Psoas muscle (tissue), 8 donors: ENCODE measurements around the gene HECA. TPM values are rescaled to one million over a fixed set of nuclear protein-coding genes. Genes with fewer than 3 reads are reported as not detected.

Experiments
- ATAC-seq, 4 donors: fragments of 200-7000 bp; cut with Tn5 transposase; one replicate each; pipeline ENCODE4 v1.9.1; 2020; ENCODE audit warnings: moderate library complexity in 3 of 4, mild to moderate bottlenecking in 2 of 4
- DNase-seq, 2 donors: peaks; one replicate each; pipeline ENCODE4 v3.0.0-alpha.2; 2020
- H3K27ac ChIP-seq: fragments of 200-600 bp; one replicate; pipeline ENCODE4 v1.8.0; 2022
- H3K27me3 ChIP-seq, 3 donors: fragments of 200-600 bp in 1 of 3; one replicate each; pipeline versions ENCODE4 v1.6.1 to v1.8.0; 2013 to 2022; ENCODE audit warnings: low read length in 2 of 3, mild to moderate bottlenecking in 2 of 3, moderate library complexity in 1 of 3; ENCODE audit not compliant: insufficient read depth in 3 of 3
- H3K36me3 ChIP-seq, 2 donors: fragments of 200-600 bp in 1 of 2; one replicate each; pipeline versions ENCODE4 v1.6.1 to v1.8.0; 2013 to 2022; ENCODE audit warnings: low read depth in 1 of 2, mild to moderate bottlenecking in 1 of 2, moderate library complexity in 1 of 2; ENCODE audit not compliant: insufficient read depth in 1 of 2
- H3K4me1 ChIP-seq: fragments of 200-600 bp; one replicate; pipeline ENCODE4 v1.8.0; 2022
- H3K4me3 ChIP-seq: fragments of 200-600 bp; one replicate; pipeline ENCODE4 v1.8.0; 2022; ENCODE audit warnings: mild to moderate bottlenecking
- H3K9me3 ChIP-seq: fragments of 200-600 bp; one replicate; pipeline ENCODE4 v1.8.0; 2022
- WGBS, 3 donors: extraction: QIAGEN DNeasy Blood & Tissue Kit; methylation state at CpG; one replicate each; pipeline versions ENCODE4 v1.1.6 to v1.1.7; 2013; 5-methylcytosine and 5-hydroxymethylcytosine counted together
- intact Hi-C, 2 donors: fragments of 100-400 bp; cut with DNase I; formaldehyde crosslinking; loops; one replicate each; pipeline versions ENCODE4 v1.11.0 to v1.14.2; 2022
- polyA plus RNA-seq, 3 donors: library from polyadenylated mRNA; stranded (reverse); fragments of 200-250 nt; gene quantifications; one replicate each; pipeline ENCODE4 v1.2.3, GENCODE V29; 2013
- total RNA-seq, 4 donors: library from RNA; stranded (reverse); fragmentation: NEBNext Ultra II Directional in 2 of 4; extraction: Animal tissue kit (Norgen Biotek cat#: 25700) in 2 of 4; gene quantifications; one replicate each; pipeline versions ENCODE4 v1.2.1 to v1.2.4, GENCODE V29; 2021 to 2023
- TF ChIP-seq, protein P1 (sequence below): fragments of 200-600 bp; IDR thresholded peaks from one replicate; pipeline ENCODE4 v1.8.0; 2022; ENCODE audit warnings: antibody characterized with exemption
- donor health status: healthy with polysubstance abuse.
- donor health status: DM: no; HTN: no; CAD: no; lungs with moderate emphysema.
- donor health status: Bipolar disorder and iron deficiency.
- donor health status: healthy.
- donor health status: DM: yes; HTN: yes; CAD: no.
- donor health status: DM: no; HTN: no; CAD: no.
- donor health status: DM: no; HTN: no; CAD: no.
- donor health status: DM: yes; HTN: yes; CAD: no.

Gene HECA
- total and polyA plus RNA-seq, 7 donors: 4.5 to 39.7 (median 32.5) TPM

DNA sequence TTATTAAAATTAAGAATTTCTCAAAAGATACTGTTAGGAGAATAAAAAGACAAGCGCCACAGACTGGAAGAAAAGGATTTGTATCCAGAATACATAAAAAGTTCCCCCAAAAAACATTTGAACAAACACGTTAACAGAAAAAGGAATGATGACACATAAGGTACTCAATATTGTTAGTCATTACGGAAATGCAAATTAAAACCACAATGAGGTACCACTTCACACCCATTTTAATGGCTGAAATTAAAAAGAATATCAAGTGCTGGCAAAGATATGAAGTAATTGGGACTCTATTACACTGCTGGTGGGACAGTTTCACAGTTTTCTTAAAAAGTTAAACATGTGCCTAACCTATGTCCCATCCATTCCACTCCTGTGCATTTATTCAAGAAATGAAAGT is 51.4 kb downstream of the HECA start:
- WGBS, 3 donors: 77 to 97% (median 94%) methylated on average over 3 of the region's 3 CpGs
- intact Hi-C loops: no loop called here

DNA sequence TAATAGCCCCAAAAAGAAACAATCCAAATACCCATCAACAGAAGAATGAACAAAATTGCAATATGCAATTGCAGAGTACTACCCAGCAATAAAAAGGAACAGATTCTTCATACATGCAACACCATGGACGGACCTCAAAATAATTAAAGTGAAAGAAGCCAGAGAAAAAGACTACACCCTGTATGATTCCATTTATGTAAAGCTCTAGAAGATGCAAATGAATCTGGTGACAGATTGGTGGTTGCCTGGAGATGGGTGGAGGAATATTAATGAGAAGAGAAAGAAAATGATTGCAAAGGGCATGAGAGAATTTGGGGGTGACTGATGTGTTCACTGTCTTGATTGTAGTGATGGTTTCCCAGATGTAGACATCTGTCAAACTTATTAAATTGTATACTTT is 51.8 kb downstream of the HECA start:
- no peak for ATAC-seq
- Histone ChIP-seq H3K36me3 (peaks cover 0 to 3% of the 10 kb centered on the region in 2 donors), H3K27me3 (no peaks in the 10 kb centered on the region), H3K4me1 (no peaks in the 10 kb centered on the region), H3K9me3 (no peaks in the 10 kb centered on the region), H3K27ac (no peak overlapping the region), H3K4me3 (no peak overlapping the region)
- WGBS, 3 donors: 94 to 100% (median 95%) methylated on average over 1 of the region's 1 CpG
- intact Hi-C loops: no loop called here
- TF ChIP-seq, protein P1, sequence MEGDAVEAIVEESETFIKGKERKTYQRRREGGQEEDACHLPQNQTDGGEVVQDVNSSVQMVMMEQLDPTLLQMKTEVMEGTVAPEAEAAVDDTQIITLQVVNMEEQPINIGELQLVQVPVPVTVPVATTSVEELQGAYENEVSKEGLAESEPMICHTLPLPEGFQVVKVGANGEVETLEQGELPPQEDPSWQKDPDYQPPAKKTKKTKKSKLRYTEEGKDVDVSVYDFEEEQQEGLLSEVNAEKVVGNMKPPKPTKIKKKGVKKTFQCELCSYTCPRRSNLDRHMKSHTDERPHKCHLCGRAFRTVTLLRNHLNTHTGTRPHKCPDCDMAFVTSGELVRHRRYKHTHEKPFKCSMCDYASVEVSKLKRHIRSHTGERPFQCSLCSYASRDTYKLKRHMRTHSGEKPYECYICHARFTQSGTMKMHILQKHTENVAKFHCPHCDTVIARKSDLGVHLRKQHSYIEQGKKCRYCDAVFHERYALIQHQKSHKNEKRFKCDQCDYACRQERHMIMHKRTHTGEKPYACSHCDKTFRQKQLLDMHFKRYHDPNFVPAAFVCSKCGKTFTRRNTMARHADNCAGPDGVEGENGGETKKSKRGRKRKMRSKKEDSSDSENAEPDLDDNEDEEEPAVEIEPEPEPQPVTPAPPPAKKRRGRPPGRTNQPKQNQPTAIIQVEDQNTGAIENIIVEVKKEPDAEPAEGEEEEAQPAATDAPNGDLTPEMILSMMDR: no peak
- no peak for DNase-seq

More for the DNA sequence above, 51.4 kb downstream of the HECA start:
- Histone ChIP-seq H3K4me1 (no peaks in the 10 kb centered on the region), H3K9me3 (no peaks in the 10 kb centered on the region), H3K27me3 (no peaks in the 10 kb centered on the region), H3K36me3 (peaks cover 0 to 7% of the 10 kb centered on the region in 2 donors), H3K4me3 (no peak overlapping the region), H3K27ac (no peak overlapping the region)
- ATAC-seq (no peak), DNase-seq (no peak)
- TF ChIP-seq, protein P1: no peak

DNA sequence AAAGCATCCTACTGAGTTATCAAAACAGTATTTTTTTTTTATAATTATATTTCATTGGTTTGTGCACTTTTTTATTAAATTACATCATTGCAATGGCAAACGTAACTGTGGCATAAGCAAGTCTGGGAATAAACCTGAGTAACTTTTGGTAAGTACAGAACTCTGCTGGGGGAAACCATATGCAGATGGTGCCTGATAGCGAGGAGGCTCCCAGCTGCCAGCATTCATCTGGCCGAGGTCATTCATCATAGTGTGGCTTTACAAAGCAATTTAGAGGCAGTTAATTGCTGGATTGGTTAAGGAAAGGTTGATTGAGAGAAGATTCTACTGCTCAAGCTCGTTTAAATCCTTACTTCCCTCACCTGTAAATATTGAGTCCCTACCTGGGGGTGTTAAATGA is 52.6 kb downstream of the HECA start:
- Histone ChIP-seq H3K4me1 (no peaks in the 10 kb centered on the region), H3K4me3 (no peak overlapping the region), H3K36me3 (no peaks in the 10 kb centered on the region), H3K27ac (no peak overlapping the region), H3K9me3 (no peaks in the 10 kb centered on the region), H3K27me3 (no peaks in the 10 kb centered on the region)
- ATAC-seq: no peak
- no peak for DNase-seq
- TF ChIP-seq, protein P1: no peak
- intact Hi-C loops: no loop called here
- 43 to 55% (median 48%) methylated on average over 4 of the region's 4 CpGs for WGBS, 3 donors

DNA sequence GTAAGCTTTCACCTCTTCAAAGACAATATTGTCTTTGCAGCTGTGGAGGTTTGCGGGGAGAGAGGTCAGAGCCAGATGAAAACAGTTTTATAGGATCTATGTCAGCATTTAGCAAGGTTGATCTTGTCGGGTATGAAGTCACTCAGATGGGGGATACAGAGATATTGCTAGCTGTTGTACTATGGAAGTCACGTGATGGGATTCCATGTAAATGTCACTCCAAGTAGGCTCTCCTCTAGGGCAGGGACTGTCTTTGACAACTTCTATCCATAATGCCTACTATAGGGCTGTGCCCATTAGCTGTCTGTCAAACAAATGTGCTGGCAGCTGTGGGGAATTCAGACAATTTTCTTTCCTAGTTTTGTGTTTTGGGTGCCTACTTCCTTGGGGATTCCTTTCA is 54.8 kb downstream of the HECA start:
- Histone ChIP-seq H3K27me3 (no peaks in the 10 kb centered on the region), H3K9me3 (no peaks in the 10 kb centered on the region), H3K36me3 (no peaks in the 10 kb centered on the region), H3K27ac (no peak overlapping the region), H3K4me1 (no peaks in the 10 kb centered on the region), H3K4me3 (no peak overlapping the region)
- DNase-seq: no peak
- intact Hi-C loops: no loop called here
- TF ChIP-seq, protein P1: no peak
- ATAC-seq: no peak
- WGBS, 3 donors: 82 to 89% (median 88%) methylated on average over 3 of the region's 3 CpGs

DNA sequence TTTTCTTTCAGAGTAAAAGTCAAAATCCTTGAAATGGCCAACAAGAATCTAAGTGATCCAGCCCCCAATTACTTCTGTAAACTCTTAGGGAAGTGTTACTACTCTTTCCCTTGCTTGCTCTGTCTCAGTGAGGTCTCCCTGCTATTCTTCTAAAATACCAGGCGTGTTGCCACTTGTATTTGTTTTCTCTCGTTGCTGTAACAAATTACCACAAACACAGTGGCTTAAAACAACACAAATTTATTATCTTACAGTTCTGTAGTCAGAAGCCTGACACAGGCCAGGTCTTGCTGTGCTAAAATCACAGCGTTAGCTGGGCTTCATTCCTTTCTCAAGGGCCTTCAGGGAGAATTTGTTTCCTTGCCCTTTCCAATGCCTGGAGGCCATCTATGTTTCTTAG is 59.9 kb downstream of the HECA start:
- 65 to 72% (median 70%) methylated on average over 3 of the region's 3 CpGs for WGBS, 3 donors
- ATAC-seq (no peak), DNase-seq (no peak)
- H3K4me3 ChIP-seq: no peak overlapping the region
- TF ChIP-seq, protein P1: no peak
- H3K36me3 ChIP-seq: no peaks in the 10 kb centered on the region
- no peaks in the 10 kb centered on the region for H3K27me3 ChIP-seq
- intact Hi-C loops: no loop called here
- H3K9me3 ChIP-seq: no peaks in the 10 kb centered on the region
- no peak overlapping the region for H3K27ac ChIP-seq
- H3K4me1 ChIP-seq: no peaks in the 10 kb centered on the region
